Activated naive CD4-positive, alpha-beta T cell treated with anti-CD3 and anti-CD28 coated beads, Interleukin-2, amount 10 ng/mL, durations not matched to agents 7 days and 5 days (primary cell): ENCODE results near the gene AHNAK2.
"Not testable (repeated sequence)": the region's sequence is repeated elsewhere in the genome, so short reads cannot be mapped to it uniquely, and the experiment has no call there.

Experiments
- CTCF ChIA-PET: fragments of 350-600 bp; sonication (Branson Sonifier 250); formaldehyde crosslinking; loops from one replicate; lab custom pipeline; 2021; ENCODE audit warnings: antibody characterized with exemption; lab: Charles Lee
- DNase-seq: peaks from one replicate; pipeline ENCODE4 v3.0.0-alpha.2; 2020
- H3K27ac Mint-ChIP-seq: one replicate; pipeline ENCODE4 v1.8.0; 2021; ENCODE audit warnings: mild to moderate bottlenecking, moderate library complexity, mixed read lengths
- H3K27me3 Mint-ChIP-seq: one replicate; pipeline ENCODE4 v1.8.0; 2021; ENCODE audit warnings: mild to moderate bottlenecking, mixed read lengths
- H3K36me3 Mint-ChIP-seq: one replicate; pipeline ENCODE4 v1.8.0; 2021; ENCODE audit warnings: mixed read lengths
- H3K4me1 Mint-ChIP-seq: one replicate; pipeline ENCODE4 v1.8.0; 2021; ENCODE audit warnings: mixed read lengths
- H3K4me3 Mint-ChIP-seq: one replicate; pipeline ENCODE4 v1.8.0; 2021; ENCODE audit warnings: mild to moderate bottlenecking, moderate library complexity, mixed read lengths
- H3K9me3 Mint-ChIP-seq: one replicate; pipeline ENCODE4 v1.8.0; 2021; ENCODE audit warnings: mixed read lengths

AHNAK2 gene

DNA sequence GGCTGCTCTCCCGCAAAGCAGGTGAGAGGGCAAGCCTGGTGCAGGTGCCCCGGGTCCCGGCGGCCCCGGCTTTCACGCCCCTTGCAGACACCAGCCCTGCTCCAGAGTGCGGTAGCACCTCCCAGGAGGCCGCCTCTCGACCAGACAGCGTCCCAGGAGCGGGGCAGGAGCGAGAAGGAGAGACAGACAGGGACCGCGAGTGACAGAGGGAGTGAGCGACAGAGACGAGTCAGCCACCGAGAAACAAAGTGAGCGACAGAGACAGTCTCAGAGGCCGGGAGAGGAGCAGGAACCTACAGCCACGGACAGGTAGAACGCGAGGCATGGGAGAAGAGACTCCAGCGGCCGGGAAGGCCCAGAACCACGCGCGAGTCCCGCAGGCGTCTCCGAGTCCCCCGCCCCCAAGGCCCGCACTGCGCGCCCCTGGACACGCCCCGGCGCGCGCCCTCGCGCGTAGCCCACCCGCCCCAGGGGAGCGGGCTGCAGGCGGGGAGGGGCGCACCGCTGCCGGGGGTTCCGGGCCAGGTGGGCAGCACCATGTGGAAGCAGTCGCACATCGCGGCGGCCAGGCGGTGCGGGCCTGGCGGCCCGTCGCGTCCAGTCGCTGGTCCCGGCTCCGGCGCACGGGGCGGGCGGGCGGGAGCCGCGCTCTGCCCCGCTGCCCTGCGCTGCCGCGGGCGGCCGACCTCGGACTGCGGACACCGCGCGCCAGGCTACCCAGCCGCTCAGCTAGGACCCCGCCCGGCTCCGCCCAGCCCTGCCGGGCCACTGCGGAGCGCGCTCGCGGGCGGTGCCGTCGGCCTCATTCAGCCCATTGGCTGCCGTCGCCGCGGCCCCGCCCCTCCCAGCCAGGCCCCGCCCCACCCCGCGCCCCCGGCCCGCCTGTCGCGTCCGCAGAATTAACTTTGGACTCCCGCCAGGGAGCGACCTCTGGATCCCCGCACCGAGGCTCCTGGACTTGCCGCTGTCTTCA is at the start of gene AHNAK2:
TSS of gene AHNAK2 (minus strand) at position 694 of the 973 bp plus-strand sequence. CDS start at position 557, 137 bp downstream.
- CTCF ChIA-PET = interaction anchor here (1.4 kb wide), 1 partner anchor 68 kb away, joined by 6 read pairs; no protein-coding TSS in a partner anchor
- peaks cover 8% of the 10 kb centered on the region for H3K4me1 Mint-ChIP-seq
- peak within 1 kb of the TSS; percentile 61 for H3K4me3 Mint-ChIP-seq
- peaks cover 80% of the 10 kb centered on the region for H3K27me3 Mint-ChIP-seq
- H3K9me3 Mint-ChIP-seq = no peaks in the 10 kb centered on the region
- H3K27ac Mint-ChIP-seq = peak within 1 kb of the TSS; percentile 33
- peak; percentile 74 for DNase-seq
- H3K36me3 Mint-ChIP-seq = no peaks in the 10 kb centered on the region

- H3K4me1 Mint-ChIP-seq = peaks cover 30% of the 10 kb centered on the region
- not testable (repeated sequence) for DNase-seq, H3K9me3 Mint-ChIP-seq, H3K27ac Mint-ChIP-seq, H3K27me3 Mint-ChIP-seq, H3K4me3 Mint-ChIP-seq, H3K36me3 Mint-ChIP-seq
- CTCF ChIA-PET = interaction anchor here (2.5 kb wide), 1 partner anchor 17 kb away, joined by 17 read pairs; no protein-coding TSS in a partner anchor
Observed at GRCh38 chr14:105027718-105028117, 49.5 kb upstream of the AHNAK2 start.

DNA sequence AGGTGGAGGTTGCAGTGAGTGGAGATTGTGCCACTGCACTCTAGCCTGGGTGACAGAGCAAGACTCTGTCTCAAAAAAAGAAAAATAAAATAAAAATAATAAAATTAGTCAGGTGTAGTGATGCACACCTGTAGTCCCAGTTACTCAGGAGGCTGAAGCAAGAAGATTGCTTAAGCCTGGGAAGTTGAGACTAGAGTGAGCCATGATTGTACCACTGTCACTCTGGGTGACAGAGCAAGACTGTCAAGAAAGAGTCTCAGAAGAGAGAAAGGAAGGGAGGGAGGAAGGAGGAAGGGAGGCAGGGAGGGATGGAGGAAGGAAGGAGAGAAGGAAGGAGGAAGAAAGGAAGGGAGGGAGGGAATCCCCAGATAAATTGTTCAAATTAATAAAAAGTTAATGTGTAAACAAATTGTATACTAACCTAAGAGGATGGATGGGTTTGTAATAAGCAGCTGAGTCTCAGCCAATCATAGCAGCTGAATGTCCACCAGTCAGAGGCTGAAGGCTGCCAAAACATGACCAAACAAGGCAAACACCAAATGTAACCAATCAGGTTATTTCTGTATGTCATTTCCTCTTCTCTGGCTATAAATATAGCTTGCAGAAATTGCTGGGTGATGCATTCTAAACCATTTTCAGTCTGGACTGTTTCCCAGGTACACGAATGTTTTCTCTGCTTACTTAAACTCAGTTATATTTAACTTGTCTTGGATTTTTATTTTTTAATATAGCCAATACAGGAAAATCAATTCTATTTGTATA is 48.8 kb upstream of the AHNAK2 start:
- H3K27me3 Mint-ChIP-seq = no peaks in the 10 kb centered on the region
- CTCF ChIA-PET = interaction anchor here (0.8 to 2.5 kb wide), 3 partner anchors 10 to 18 kb away, joined by 3 to 17 read pairs (median 4); no protein-coding TSS in a partner anchor
- no peak overlapping the region for H3K27ac Mint-ChIP-seq
- H3K4me1 Mint-ChIP-seq = peaks cover 34% of the 10 kb centered on the region
- DNase-seq = no peak
- H3K36me3 Mint-ChIP-seq = no peaks in the 10 kb centered on the region
- H3K4me3 Mint-ChIP-seq = no peak overlapping the region
- H3K9me3 Mint-ChIP-seq = no peaks in the 10 kb centered on the region

- Mint-ChIP-seq H3K9me3 (no peaks in the 10 kb centered on the region), H3K27me3 (no peaks in the 10 kb centered on the region), H3K4me3 (no peak overlapping the region), H3K27ac (peak overlapping the region; percentile 29), H3K4me1 (peaks cover 40% of the 10 kb centered on the region), H3K36me3 (no peaks in the 10 kb centered on the region)
- DNase-seq = no peak
- CTCF ChIA-PET = interaction anchor here (0.8 to 2.0 kb wide), 2 partner anchors 13 to 16 kb away, joined by 4 read pairs; no protein-coding TSS in a partner anchor
Observed at GRCh38 chr14:105026033-105026785, 48.0 kb upstream of the AHNAK2 start.

GRCh38 chr14:105025429-105025828 is 47.3 kb upstream of the AHNAK2 start:
- Mint-ChIP-seq H3K36me3 (no peaks in the 10 kb centered on the region), H3K27me3 (no peaks in the 10 kb centered on the region), H3K4me1 (peaks cover 40% of the 10 kb centered on the region), H3K4me3 (no peak overlapping the region), H3K27ac (peak overlapping the region; percentile 58), H3K9me3 (no peaks in the 10 kb centered on the region)
- no peak for DNase-seq
- CTCF ChIA-PET = interaction anchor here (2.0 kb wide), 1 partner anchor 17 kb away, joined by 4 read pairs; no protein-coding TSS in a partner anchor

GRCh38 chr14:105023791-105024480 is 45.8 kb upstream of the AHNAK2 start:
- Mint-ChIP-seq H3K36me3 (peaks cover 11% of the 10 kb centered on the region), H3K27ac (no peak overlapping the region), H3K4me3 (no peak overlapping the region), H3K27me3 (no peaks in the 10 kb centered on the region), H3K9me3 (no peaks in the 10 kb centered on the region), H3K4me1 (peaks cover 52% of the 10 kb centered on the region)
- CTCF ChIA-PET = interaction anchor here (6.4 kb wide), 1 partner anchor 20 kb away, joined by 44 read pairs; no protein-coding TSS in a partner anchor
- DNase-seq = no peak

- Mint-ChIP-seq H3K36me3 (peaks cover 19% of the 10 kb centered on the region), H3K27me3 (no peaks in the 10 kb centered on the region), H3K9me3 (no peaks in the 10 kb centered on the region), H3K27ac (no peak overlapping the region), H3K4me1 (peaks cover 60% of the 10 kb centered on the region), H3K4me3 (no peak overlapping the region)
- DNase-seq = no peak
- CTCF ChIA-PET = interaction anchor here (1.5 to 6.4 kb wide), 2 partner anchors 21 to 338 kb away, joined by 3 to 44 read pairs; no protein-coding TSS in a partner anchor
Observed at GRCh38 chr14:105023144-105023543, 45.0 kb upstream of the AHNAK2 start.

DNA sequence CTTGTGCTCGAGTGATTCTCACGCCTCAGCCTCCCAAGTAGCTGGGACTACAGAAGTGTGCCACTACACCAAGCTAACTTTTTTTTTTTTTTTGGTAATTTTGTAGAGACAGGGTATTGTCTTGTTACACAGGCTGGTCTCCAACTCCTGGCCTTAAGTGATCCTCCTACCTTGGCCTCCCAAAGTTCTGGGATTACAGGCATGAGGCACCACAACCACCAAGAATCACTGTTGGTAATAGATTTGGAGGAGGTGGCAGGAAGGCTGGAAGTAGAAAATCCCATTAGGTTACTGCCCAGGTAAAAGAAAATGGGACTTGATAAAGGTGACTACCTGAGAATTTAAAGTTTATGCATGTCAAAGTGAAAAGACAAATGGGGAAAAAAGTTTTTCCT is 44.1 kb upstream of the AHNAK2 start:
- H3K36me3 Mint-ChIP-seq = peaks cover 24% of the 10 kb centered on the region
- peaks cover 66% of the 10 kb centered on the region for H3K4me1 Mint-ChIP-seq

GRCh38 chr14:105021656-105022275 is 43.6 kb upstream of the AHNAK2 start:
- Mint-ChIP-seq H3K4me1 (peaks cover 64% of the 10 kb centered on the region), H3K4me3 (peak overlapping the region; percentile 79), H3K9me3 (no peaks in the 10 kb centered on the region), H3K36me3 (peaks cover 26% of the 10 kb centered on the region), H3K27me3 (no peaks in the 10 kb centered on the region), H3K27ac (peak overlapping the region; percentile 74)
- peak; percentile 63 for DNase-seq
- CTCF ChIA-PET = interaction anchor here (6.4 kb wide), 1 partner anchor 22 kb away, joined by 44 read pairs; no protein-coding TSS in a partner anchor

More for the DNA sequence above, 44.1 kb upstream of the AHNAK2 start:
- no peak for DNase-seq
- Mint-ChIP-seq H3K27ac (no peak overlapping the region), H3K27me3 (no peaks in the 10 kb centered on the region), H3K4me3 (peak overlapping the region; percentile 79), H3K9me3 (no peaks in the 10 kb centered on the region)
- CTCF ChIA-PET = interaction anchor here (1.5 to 6.4 kb wide), 2 partner anchors 22 to 337 kb away, joined by 3 to 44 read pairs; no protein-coding TSS in a partner anchor

GRCh38 chr14:105020815-105021655 is 42.9 kb upstream of the AHNAK2 start, which contains the start of gene CDCA4:
Gene CDCA4, minus strand, starts transcription at chr14:105021083. Its CDS starts 9,154 bp downstream, at chr14:105011929.
- peak; percentile 96 for DNase-seq
- Mint-ChIP-seq H3K4me1 (peaks cover 67% of the 10 kb centered on the region), H3K36me3 (peaks cover 33% of the 10 kb centered on the region), H3K4me3 (peak within 1 kb of the TSS; percentile 96), H3K27ac (peak within 1 kb of the TSS; percentile 94), H3K27me3 (no peaks in the 10 kb centered on the region), H3K9me3 (no peaks in the 10 kb centered on the region)
- CTCF ChIA-PET = interaction anchor here (0.8 to 6.4 kb wide), 4 partner anchors 10 to 469 kb away, joined by 3 to 44 read pairs (median 4); no protein-coding TSS in a partner anchor
